Tibial nerve (tissue), 3 donors: Measurements from ENCODE around the gene VWDE.

Experiments
- CTCF ChIP-seq, 5 experiments: fragments of 200-600 bp in 3 of 5; fragments of 450-650 bp in 2 of 5; sonication (generic) in 3 of 5; IDR thresholded peaks; one replicate each; pipeline ENCODE4 v1.5.1; 2016 to 2019; ENCODE audit warnings: antibody characterized with exemption in 5 of 5, mild to moderate bottlenecking in 3 of 5, moderate library complexity in 2 of 5
- POLR2A ChIP-seq, 2 donors: fragments of 450-650 bp; IDR thresholded peaks; one replicate each; pipeline ENCODE4 v1.6.1; 2017; ENCODE audit warnings: antibody characterized with exemption in 2 of 2, mild to moderate bottlenecking in 2 of 2, moderate library complexity in 2 of 2

DNA sequence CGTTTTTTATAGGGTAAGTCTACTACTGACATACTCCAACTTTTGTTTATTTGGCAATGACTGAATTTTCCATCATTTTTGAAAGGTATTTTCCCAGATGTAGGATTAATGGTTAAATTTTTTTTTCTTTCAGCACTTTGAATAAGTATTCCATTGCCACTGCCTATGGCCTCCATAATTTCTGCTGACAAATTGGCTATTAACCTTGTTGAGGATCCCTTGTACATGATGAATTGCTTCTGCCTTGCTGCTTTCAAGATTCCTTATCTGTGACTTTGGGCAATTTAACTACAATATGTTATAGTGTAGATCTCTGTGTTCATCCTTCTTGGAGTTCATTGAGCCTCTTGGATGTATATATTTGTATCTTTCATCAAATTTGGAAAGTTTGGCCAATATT, 21.6 kb upstream of the VWDE start:
- no peak for TF ChIP-seq CTCF (IDR thresholded peaks at IDR 0.05)
- no peak for TF ChIP-seq POLR2A (IDR thresholded peaks at IDR 0.05)
